ENCODE data around the gene ABO.
"Not testable (repeated sequence)": the region's sequence is repeated elsewhere in the genome, so short reads cannot be mapped to it uniquely, and the experiment has no call there.

- TF ChIP-seq, protein P1, sequence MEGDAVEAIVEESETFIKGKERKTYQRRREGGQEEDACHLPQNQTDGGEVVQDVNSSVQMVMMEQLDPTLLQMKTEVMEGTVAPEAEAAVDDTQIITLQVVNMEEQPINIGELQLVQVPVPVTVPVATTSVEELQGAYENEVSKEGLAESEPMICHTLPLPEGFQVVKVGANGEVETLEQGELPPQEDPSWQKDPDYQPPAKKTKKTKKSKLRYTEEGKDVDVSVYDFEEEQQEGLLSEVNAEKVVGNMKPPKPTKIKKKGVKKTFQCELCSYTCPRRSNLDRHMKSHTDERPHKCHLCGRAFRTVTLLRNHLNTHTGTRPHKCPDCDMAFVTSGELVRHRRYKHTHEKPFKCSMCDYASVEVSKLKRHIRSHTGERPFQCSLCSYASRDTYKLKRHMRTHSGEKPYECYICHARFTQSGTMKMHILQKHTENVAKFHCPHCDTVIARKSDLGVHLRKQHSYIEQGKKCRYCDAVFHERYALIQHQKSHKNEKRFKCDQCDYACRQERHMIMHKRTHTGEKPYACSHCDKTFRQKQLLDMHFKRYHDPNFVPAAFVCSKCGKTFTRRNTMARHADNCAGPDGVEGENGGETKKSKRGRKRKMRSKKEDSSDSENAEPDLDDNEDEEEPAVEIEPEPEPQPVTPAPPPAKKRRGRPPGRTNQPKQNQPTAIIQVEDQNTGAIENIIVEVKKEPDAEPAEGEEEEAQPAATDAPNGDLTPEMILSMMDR (conservative IDR thresholded peaks at IDR 0.05; ENCODE audit: low read length): not testable (repeated sequence)
- not testable (repeated sequence) for TF ChIP-seq EZH2phosphoT487 (IDR thresholded peaks at IDR 0.05; ENCODE audit: borderline replicate concordance)
Measured at GRCh38 chr9:133221994-133222393, 53.0 kb downstream of the ABO start.

Data from Loucy (cell line).